Loucy (cell line): ENCODE data around the gene CHST12.

Source experiments
- CTCF ChIP-seq: fragments of 200-600 bp; sonication (generic); conservative IDR thresholded peaks from 2 replicates; pipeline ENCODE4 v1.5.1; 2014; ENCODE audit warnings: mild to moderate bottlenecking, antibody characterized with exemption, low read length
- EZH2phosphoT487 ChIP-seq: fragments of 200-600 bp; IDR thresholded peaks from 2 replicates; pipeline ENCODE4 v1.6.1; 2018; ENCODE audit warnings: antibody characterized with exemption, mild to moderate bottlenecking, moderate library complexity, borderline replicate concordance

GRCh38 chr7:2438186-2438585 lies 34.8 kb downstream of the CHST12 start:
- TF ChIP-seq CTCF (no peak), EZH2phosphoT487 (no peak)
